ENCODE results near the gene MAGI3. TPM values are rescaled to one million over a fixed set of nuclear protein-coding genes. Genes with fewer than 3 reads are reported as not detected.

MAGI3 gene
- total and polyA plus RNA-seq, 2 donors (not counting 1 experiment from before 2014, with no cell fraction given) = 0.30 to 0.67 TPM

GRCh38 chr1:113456967-113457366 lies 66.7 kb downstream of the MAGI3 start:
- H3K27me3 Mint-ChIP-seq = peaks cover 10% of the 10 kb centered on the region
- Histone ChIP-seq H3K36me3 (replicated peaks in 1 of 2; ENCODE audit: control extremely low read depth in 1 of 2, control insufficient read depth in 1 of 2, extremely low read depth in 1 of 2, insufficient read depth in 2 of 2, low read length in 1 of 2) (no peaks in the 10 kb centered on the region), H2AFZ (ENCODE audit: insufficient read depth, low read depth, low read length, poor library complexity, severe bottlenecking) (no peak overlapping the region), H3K9ac (ENCODE audit: low read length) (no peak overlapping the region), H3K27me3 (replicated peaks in 1 of 4; ENCODE audit: control extremely low read depth in 1 of 4, control insufficient read depth in 3 of 4, insufficient read depth in 4 of 4, low read length in 3 of 4) (no peaks in the 10 kb centered on the region), H3K4me3 (ENCODE audit: control extremely low read depth in 1 of 5, extremely low read depth in 1 of 5, insufficient read depth in 1 of 5, low read depth in 2 of 5, low read length in 4 of 5) (no peak overlapping the region), H3K4me1 (ENCODE audit: control insufficient read depth in 2 of 2, insufficient read depth in 2 of 2, low read length in 2 of 2) (no peaks in the 10 kb centered on the region), H3K4me2 (replicated peaks; ENCODE audit: low read depth, low read length, poor library complexity, severe bottlenecking) (no peak overlapping the region), H3K79me2 (ENCODE audit: control insufficient read depth, insufficient read depth, low read length) (no peaks in the 10 kb centered on the region), H4K20me1 (ENCODE audit: control insufficient read depth, insufficient read depth, low read length, poor library complexity, severe bottlenecking) (no peaks in the 10 kb centered on the region), H3K9me3 (ENCODE audit: control extremely low read depth in 1 of 3, control insufficient read depth in 2 of 3, insufficient read depth in 1 of 3, low read length in 2 of 3) (no peaks in the 10 kb centered on the region), H3K27ac (ENCODE audit: low read length in 2 of 2) (no peak overlapping the region)
- DNase-seq (no peak), ATAC-seq (ENCODE audit: low read depth) (no peak)
- intact Hi-C loops (cut with micrococcal nuclease) = no loop called here
- no peak overlapping the region for H3K27ac Mint-ChIP-seq
- TF ChIP-seq EZH2 (IDR thresholded peaks at IDR 0.05; ENCODE audit: borderline replicate concordance, insufficient read depth, low read depth, low read length, poor library complexity, severe bottlenecking) = no peak
- TF ChIP-seq CTCF (IDR thresholded peaks at IDR 0.05) = no peak
- ChIA-PET POLR2A (no interaction called here), CTCF (no interaction called here)
- WGBS (ENCODE audit: insufficient coverage) = 96% methylated on average over 2 of the region's 2 CpGs
- H3K4me3 Mint-ChIP-seq = no peak overlapping the region
- H3K4me1 Mint-ChIP-seq = no peaks in the 10 kb centered on the region
- no peaks in the 10 kb centered on the region for H3K9me3 Mint-ChIP-seq (ENCODE audit: insufficient read depth)

- no peak for DNase-seq
- no peak overlapping the region for H3K4me3 Mint-ChIP-seq
- H3K27ac Mint-ChIP-seq = no peak overlapping the region
- no peaks in the 10 kb centered on the region for H4K20me1 ChIP-seq (ENCODE audit: control insufficient read depth, insufficient read depth, low read length, poor library complexity, severe bottlenecking)
- H3K9me3 Mint-ChIP-seq (ENCODE audit: insufficient read depth) = no peaks in the 10 kb centered on the region
- CTCF ChIA-PET = no interaction called here
- no peak for ATAC-seq (ENCODE audit: low read depth)
- H3K4me3 ChIP-seq (ENCODE audit: control extremely low read depth in 1 of 5, extremely low read depth in 1 of 5, insufficient read depth in 1 of 5, low read depth in 2 of 5, low read length in 4 of 5) = no peak overlapping the region
- no peak for TF ChIP-seq CTCF (IDR thresholded peaks at IDR 0.05)
- TF ChIP-seq EZH2 (IDR thresholded peaks at IDR 0.05; ENCODE audit: borderline replicate concordance, insufficient read depth, low read depth, low read length, poor library complexity, severe bottlenecking) = no peak
- H3K27me3 ChIP-seq (replicated peaks in 1 of 4; ENCODE audit: control extremely low read depth in 1 of 4, control insufficient read depth in 3 of 4, insufficient read depth in 4 of 4, low read length in 3 of 4) = no peaks in the 10 kb centered on the region
- no peak overlapping the region for H3K27ac ChIP-seq (ENCODE audit: low read length in 2 of 2)
- intact Hi-C loops (cut with micrococcal nuclease) = no loop called here
- H3K36me3 ChIP-seq (replicated peaks in 1 of 2; ENCODE audit: control extremely low read depth in 1 of 2, control insufficient read depth in 1 of 2, extremely low read depth in 1 of 2, insufficient read depth in 2 of 2, low read length in 1 of 2) = no peaks in the 10 kb centered on the region
- H3K9ac ChIP-seq (ENCODE audit: low read length) = no peak overlapping the region
- H3K27me3 Mint-ChIP-seq = peaks cover 10% of the 10 kb centered on the region
- no peaks in the 10 kb centered on the region for H3K4me1 ChIP-seq (ENCODE audit: control insufficient read depth in 2 of 2, insufficient read depth in 2 of 2, low read length in 2 of 2)
- no peaks in the 10 kb centered on the region for H3K9me3 ChIP-seq (ENCODE audit: control extremely low read depth in 1 of 3, control insufficient read depth in 2 of 3, insufficient read depth in 1 of 3, low read length in 2 of 3)
- H3K4me2 ChIP-seq (replicated peaks; ENCODE audit: low read depth, low read length, poor library complexity, severe bottlenecking) = no peak overlapping the region
- POLR2A ChIA-PET = no interaction called here
- no peaks in the 10 kb centered on the region for H3K4me1 Mint-ChIP-seq
- H3K79me2 ChIP-seq (ENCODE audit: control insufficient read depth, insufficient read depth, low read length) = no peaks in the 10 kb centered on the region
- no peak overlapping the region for H2AFZ ChIP-seq (ENCODE audit: insufficient read depth, low read depth, low read length, poor library complexity, severe bottlenecking)
Observed at GRCh38 chr1:113459279-113459678, 69.0 kb downstream of the MAGI3 start.

Data from B cell (primary cell).